ENCODE measurements around the gene AMPH.

DNA sequence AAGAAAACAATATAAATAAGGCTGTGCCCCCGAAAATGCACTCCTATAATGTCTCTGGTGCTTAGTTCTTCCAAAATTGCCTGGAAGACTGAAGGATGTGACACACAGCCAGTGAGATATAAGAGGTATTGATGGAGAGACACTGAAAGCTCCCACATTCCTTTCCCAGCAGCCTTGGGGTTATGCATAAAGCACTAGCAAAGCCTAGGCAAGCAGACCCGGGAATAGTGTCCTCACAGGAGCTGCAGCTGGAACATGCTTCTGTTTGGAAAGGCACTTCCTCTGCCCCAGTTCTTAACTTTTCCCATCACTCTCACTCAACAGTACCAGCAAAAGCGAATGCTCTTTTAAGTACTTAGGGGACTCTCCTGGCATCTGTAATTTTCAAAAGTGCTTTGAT is 178.0 kb downstream of the AMPH start:
- TF ChIP-seq POLR2A (IDR thresholded peaks at IDR 0.05; ENCODE audit: low read depth, low read length) (no peak), TAF1 (IDR thresholded peaks at IDR 0.05; ENCODE audit: borderline replicate concordance, low read depth, low read length) (no peak)

All from GM12892 (cell line).